Activated naive CD8-positive, alpha-beta T cell treated with anti-CD3 and anti-CD28 coated beads, Interleukin-2, amount 50 U/mL, for 16 hours (primary cell): ENCODE data around the gene VPS72.
"Not testable (repeated sequence)": the region's sequence is repeated elsewhere in the genome, so short reads cannot be mapped to it uniquely, and the experiment has no call there.

ENCODE experiments used
- DNase-seq: peaks from one replicate; pipeline ENCODE4 v3.0.0-alpha.2; 2020; ENCODE audit warnings: low read depth, low spot score

VPS72 gene, protein sequence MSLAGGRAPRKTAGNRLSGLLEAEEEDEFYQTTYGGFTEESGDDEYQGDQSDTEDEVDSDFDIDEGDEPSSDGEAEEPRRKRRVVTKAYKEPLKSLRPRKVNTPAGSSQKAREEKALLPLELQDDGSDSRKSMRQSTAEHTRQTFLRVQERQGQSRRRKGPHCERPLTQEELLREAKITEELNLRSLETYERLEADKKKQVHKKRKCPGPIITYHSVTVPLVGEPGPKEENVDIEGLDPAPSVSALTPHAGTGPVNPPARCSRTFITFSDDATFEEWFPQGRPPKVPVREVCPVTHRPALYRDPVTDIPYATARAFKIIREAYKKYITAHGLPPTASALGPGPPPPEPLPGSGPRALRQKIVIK

DNA sequence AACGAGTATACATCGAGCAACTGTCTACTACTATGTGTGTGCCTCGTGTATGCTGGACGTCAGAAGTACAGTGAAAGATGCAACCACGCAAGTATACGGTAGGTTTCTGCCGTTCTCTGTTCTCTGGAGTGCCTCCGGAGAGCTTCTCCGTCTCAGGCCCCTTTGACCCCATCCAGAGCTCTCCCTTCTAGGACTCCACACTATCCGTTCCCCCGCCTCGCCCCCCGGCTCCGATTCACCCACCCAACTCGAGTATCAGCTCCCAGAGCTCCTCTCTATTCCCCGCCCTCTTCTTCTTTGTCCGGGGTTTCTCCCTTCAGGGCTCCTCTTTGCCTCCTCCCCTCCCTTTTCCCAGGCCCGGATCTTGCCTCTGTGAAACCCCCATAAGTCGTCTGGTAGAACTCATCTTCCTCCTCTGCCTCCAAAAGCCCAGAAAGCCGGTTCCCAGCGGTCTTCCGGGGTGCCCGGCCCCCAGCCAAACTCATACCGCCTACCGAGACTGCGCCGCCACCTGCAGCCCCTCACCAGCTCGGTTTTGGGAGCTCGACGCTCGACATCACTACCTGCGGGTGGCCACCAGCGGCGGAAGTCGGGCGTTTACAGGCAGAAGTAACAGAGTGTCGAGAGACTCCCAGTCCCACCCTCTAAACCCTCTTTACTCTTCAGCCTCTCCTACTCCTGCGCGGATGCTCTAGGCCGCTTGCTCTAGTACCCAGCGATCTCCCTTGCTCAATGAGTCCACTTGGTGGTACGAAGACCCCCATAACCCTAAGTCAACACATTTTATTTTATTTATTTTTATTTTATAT, at the start of gene VPS72:
Gene VPS72 (minus strand): TSS at position 561 of the 809 bp plus-strand sequence. CDS start 76 bp downstream, at position 485.
- peak; percentile 71 for DNase-seq

DNA sequence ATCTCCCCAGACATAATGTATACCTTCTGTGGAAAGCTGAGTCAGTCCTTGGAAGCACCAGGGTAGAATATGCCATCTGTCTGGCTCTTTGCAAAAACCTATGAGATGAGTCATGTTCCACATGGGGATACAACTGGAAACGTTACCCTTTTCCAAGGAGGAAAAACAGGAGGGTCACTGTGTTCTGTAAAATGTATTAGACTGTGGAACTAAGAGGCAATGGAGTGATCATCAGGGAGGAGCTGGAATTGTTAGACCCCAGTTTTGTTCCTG, 48.4 kb upstream of the VPS72 start:
- no peak for DNase-seq

DNA sequence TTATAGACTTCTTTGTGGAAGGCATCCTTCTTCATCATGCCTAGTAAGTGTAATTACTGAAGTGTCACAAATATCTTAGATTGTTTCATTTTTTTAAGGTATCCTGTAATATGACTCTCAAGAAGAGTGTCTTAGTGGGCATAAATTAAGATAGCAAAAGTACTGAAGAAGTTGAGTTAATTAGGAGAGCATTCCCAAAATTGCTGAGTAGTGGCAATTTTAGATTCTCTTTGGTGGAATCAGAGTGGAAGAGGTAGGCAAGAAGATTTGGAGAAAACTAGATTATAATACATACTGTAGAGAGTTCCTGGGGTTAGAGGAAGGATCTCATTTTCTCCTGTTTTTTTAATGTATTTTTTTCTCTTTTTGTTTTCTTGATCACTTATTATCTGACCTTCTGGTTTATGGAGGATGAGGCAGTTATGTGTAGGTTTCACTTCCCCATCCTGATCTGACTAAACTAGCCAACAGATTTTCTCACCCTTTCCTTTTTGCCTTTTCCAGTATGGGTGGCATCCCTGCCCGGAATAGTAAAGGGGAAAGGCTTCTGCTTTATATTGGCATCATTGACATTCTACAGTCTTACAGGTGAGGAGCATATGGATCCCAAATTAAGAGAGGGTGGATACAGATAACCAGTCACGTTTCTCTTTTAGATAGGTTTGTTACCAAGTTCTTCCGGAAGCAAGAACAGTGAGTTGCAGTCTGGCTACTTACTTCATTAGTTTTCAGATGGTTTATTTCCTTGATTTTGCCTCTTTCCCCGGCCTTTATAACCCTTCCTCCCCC, 47.9 kb upstream of the VPS72 start:
- no peak for DNase-seq

DNA sequence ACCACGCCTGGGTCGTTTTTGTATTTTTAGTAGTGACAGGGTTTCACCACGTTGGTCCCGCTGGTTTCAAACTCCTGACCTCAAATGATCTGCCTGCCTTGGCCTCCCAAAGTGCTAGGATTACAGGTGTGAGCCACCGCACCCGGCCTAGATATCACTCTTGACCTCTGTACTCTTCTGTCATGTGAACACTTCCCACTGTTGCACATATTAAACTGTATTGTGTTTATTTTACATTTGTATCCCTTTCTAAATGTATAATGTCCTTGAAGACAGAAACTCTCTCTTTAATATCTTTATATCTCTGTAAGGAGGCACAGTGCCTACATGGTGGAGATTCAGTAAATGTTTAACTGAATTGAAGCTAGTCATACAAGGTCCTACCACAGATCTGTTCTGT, 45.2 kb upstream of the VPS72 start:
- no peak for DNase-seq

DNA sequence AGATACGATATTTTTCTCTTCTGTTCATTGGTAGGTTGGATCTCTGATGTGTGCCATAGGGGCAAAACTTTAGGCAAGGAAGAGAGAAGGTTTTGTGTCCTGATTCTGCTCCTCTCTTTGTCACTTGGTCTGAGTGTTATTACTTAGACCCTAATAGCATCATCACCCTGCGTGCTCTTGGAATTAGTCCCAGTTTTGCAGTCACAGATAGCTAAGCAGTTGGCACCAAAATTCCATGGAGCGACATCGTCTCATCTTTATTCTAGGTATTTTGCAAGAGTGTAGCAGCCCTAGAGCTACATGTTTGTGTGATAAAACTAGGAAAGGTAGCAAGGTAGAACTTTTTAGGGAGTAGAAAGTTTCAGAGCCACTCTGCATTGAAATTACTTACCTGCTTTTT, 32.1 kb upstream of the VPS72 start:
- DNase-seq = no peak

DNA sequence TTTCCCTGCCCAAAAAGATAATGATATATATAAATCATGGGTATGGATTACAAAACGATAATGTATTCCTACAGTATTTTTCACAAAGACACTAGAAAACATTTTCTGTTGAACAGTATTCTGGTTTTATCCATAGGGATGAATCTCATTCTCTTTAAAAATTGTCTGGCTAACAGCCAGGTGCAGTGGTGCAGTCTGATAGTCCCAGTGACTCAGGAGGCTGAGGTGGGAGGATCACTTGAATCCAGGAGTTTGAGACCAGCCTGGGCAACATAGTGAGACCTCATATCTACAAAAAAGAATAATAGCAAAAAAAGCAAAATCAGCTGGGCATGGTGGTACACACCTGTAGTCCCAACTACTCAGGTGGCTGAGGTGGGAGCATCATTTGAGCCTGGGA, 31.6 kb upstream of the VPS72 start:
- no peak for DNase-seq

DNA sequence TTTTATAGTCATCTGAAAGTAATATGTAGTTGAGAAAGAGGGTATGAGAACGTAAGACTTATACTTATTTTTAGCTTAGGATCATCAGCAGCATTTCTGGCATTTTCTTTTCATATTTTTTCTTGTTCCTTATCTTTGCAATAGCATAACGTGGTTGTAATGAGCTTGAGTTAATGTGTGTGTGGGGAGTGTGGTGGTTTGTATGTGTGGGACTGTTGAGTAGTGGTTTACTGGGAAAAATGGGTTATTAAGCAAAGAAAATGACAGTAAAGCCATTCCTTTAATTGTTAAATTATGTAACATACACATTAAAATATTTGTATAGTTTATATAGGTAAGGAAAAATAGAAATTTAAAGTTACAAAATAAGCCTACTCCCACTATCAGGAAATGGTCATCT, 23.6 kb upstream of the VPS72 start:
- DNase-seq = no peak

DNA sequence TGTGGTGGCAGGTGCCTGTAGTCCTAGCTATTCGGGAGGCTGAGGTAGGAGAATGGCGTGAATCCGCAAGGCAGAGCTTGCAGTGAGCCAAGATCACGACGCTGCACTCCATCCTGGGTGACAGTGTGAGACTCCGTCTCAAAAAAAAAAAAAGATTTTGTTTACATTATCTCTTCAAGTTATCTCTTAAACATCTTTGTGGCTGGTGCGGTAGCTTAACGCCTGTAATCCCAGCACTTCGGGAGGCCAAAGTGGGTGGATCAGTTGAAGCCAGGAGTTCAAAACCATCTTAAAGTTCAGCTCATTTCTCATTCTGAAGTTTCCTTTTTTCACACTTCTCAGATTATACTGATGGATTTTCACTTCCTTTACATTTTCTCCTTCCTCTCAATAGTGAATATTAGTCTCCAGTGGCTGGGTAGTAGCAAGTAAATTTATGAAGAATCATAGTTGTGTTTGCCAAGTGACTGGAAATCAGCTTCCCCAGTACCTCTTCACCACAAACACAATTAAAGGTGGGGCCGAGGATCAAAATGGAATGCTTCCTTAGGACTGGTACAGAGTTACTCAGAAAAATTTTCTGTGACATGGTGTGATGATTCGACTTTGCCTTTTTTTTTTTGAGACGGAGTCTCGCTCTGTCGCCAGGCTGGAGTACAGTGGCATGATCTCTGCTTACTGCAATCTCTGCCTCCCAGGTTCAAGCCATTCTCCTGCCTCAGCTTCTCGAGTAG, 22.1 kb upstream of the VPS72 start:
- no peak for DNase-seq

DNA sequence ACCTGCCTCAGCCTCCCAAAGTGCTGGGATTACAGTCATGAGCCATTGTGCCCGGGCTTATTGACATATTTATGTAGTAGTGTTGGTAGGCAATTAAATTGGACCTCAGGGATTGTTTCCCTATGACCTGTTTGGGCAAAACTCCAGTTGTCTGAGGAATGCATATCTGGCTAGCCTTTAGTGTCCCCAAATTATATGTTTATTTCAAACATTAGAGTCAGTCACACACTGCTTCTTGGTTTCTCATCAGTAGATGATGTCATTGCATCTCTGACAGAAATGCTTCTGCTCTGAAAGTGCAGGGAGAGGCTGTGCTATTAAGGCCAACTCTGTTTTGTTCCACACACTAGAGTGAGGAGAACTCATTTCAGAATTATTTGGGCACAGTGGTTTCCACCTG, 20.8 kb upstream of the VPS72 start:
- DNase-seq = no peak

DNA sequence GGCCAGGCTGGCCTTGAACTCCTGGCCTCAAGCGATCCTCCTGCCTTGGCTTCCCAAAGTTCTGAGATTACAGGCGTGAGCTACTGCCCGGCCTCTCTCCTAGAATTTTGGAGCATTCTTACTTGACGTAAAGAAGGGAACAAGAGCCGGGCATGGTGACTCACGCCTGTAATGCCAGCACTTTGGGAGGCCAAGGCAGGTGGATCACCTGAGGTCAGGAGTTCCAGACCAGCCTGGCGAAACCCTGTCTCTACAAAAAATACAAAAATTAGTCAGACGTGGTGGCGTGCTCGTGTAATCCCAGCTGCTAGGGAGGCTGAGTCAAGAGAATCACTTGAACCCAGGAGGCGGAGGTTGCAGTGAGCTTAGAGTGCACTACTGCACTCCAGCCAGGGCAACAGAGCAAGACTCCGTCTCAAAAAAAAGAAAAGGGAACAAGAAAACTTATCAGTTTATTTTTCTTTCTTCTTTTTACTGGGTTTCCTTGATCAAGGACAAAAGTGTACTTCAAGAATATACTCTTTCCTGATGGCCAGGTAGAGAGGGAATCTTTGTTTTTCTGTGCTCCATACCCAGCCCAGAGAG, 15.5 kb upstream of the VPS72 start:
- not testable (repeated sequence) for DNase-seq

DNA sequence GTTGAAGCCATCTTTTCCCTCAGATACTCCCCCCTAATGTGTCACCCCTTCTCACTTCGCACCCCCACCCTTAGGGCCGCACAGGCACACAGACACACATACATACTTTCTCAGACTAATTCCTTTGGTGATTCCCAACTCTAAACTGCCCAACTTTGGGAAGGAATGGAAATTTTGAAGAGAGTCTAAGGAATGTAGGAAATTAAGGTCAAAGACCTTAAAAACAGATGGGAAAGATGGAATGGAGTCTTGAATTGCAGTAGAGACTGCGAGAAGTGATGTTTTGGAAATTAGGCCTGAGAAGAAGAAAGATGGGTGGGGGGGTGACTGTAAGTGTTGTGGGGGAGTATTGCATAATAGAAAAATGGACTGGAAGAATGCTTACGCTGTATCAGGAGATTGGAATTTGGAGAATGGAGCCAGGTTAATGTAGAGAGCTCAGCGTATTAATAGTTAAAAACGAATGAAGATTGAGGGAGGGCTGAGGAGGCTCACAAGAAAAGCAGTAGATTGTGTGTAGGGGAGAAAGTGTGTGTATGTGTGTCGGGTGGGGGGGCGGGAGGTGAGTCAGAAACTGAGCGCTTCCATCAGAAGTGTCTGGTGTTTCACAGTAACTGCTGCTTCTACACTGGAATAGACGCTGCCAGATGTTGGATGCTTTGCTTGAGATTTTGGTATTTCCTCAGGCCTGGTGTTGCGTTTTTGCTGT, 10.0 kb upstream of the VPS72 start:
- no peak for DNase-seq

DNA sequence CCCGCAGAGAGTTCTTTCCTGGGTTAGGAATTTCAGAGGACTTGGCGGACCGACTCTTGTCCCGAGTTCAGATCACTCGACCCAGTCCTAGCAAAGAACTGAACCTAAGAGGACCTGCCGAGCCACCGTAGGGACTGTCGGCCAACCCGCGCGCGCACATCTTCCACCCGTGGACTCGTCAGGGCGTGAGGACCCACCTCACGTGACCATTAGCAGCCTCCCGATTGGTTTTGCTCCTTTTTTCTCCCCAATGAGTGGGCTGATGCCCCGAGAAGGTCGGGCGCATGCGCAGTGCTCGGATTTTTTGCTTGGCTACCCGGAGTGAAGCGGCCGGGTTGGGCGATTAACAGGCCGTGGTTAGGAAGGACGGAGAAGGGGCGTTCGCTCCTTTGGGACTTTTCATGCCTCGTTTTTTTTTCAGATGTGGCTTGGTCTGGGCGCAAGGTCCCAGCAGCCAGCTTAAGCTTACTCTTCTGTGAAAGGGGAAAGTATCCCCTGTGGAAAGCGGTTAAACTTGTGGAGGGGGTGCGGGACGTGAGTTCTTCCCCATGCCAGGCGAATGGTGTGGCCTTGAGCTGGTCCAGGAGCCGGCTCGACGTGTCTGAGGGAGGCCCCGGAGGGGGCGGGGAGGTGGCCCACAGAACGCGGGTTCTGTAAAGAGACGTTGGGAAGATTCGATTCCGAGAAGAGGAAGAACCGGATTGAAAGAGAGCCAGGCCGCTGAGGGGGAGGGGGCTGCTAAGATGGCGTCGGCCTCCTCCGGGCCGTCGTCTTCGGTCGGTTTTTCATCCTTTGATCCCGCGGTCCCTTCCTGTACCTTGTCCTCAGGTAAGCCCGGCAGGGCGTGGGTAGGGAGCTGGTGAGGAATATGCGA, 8.5 kb upstream of the VPS72 start, which contains the start of gene PIP5K1A:
Gene PIP5K1A (plus strand): TSS at position 299 of the 874 bp plus-strand sequence. CDS start 445 bp downstream, at position 744.
- DNase-seq = peak; percentile 93

DNA sequence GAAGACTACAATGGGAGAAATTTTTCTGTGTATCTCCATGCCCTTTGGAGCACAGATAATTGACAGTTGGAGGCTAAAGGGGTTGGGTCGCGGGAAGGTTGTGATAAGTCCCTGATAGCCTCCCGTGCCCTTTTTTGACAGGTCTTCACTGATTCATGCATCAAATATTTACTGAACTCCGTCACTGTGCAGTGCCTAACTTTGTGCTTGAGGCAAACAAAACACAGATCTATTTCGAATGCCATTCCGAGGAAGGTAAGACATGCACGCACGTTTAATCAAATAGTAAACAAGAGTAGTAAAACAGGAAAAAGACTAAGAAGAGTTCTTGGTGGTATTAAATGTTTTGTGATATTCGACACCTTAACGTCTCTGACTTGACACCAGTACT, 7.9 kb upstream of the VPS72 start:
- DNase-seq = no peak

DNA sequence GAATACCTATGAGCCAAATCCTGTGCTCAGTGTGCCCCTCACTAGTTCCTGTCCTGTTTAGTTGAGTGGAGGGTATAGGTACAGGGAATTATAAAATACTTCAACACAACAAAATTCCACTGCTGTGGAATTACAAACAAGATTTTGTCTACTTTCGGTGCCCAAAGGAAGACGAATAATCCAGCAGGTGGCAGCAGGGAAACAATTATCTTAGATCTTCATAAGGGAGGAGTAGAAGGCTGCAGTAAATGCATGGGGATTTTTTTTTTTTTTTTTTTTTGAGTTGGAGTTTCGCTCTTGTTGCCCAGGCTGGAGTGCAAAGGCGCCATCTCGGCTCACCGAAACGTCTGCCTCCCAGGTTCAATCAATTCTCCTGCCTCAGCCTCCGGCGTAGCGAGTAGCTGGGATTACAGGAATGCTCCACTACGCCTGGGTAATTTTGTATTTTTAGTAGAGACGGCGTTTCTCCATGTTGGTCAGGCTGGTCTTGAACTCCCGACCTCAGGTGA, 6.3 kb upstream of the VPS72 start:
- DNase-seq = no peak

DNA sequence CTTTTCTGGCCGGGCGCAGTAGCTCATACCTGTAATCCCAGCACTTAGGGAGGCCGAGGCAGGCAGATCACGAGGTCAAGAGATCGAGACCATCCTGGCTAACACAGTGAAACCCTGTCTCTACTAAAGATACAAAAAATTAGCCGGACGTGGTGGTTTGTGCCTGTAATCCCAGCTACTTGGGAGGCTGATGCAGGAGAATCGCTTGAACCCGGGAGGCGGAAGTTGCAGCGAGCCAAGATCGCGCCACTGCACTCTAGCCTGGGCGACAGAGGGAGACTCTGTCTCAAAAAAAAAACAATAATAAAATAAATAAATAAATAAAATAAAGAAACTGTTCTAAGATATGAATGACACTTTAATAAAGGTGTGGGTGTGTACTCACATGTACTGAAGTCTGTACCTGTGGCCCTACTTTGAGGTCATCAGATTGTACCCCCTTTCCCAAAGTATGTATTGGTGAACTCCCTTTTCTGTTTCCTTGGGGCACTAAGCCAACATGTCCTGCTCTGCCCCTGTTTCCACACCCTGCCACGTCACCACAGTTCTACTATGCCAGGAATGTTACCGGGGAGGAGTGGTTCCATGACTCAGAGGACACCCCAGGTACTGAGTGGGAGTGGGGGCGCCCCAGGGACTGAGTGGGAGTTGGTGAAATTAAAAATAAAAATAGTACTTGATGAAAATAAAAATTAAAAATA, 5.0 kb upstream of the VPS72 start:
- DNase-seq = not testable (repeated sequence)

DNA sequence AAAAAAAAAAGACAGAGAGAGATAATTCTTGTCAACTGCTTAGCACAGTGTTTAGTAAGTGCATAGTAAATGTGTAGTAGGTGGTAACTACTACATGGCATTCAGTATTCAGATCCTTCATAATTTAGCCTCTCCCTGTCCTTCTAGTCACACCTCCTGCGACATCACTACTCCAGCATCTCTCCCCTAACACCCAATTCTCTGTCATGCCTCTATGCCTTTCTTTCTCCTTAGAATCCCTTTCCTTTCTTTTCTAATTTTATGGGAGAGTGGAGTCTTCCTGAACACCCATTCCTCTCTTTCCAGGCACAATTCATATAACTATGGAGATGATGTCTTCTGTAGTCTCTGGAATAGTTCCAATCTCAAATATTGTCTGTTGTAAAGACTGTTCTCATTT, 3.9 kb upstream of the VPS72 start:
- no peak for DNase-seq

DNA sequence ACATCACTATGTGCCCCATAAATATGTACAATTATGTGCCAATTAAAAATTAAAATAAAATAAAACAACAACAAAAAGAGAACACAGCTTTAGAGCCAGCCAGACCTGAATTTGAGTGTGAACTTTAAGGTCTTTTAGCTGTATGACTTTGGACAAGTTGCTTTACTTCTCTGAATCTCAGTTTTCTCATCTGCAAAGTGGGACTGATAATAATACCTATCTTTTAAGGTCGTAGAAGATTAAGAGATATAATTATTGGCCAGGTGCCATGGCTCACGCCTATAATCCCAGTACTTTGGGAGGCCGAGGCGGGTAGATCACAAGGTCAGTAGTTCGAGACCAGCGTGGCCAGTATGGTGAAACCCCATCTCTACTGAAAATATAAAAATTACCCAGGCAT, 3.3 kb upstream of the VPS72 start:
- no peak for DNase-seq

DNA sequence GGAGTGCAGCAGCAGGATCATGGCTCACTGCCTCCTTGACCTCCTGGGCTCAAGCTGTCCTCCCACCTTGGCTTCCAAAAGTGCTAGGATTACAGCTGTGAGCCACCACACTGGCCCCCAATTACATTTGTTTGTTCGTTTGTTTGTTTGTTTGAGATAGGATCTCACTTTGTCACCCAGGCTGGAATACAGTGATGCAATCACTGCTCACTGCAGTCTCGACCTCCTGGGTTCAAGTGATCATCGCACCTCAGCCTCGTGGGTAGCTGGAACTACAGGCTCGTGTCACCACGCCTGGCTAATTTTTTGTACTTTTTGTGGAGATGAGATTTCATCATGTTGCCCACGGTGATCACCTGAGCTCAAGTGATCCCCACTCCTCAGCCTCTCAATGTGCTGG, 2.0 kb upstream of the VPS72 start:
- no peak for DNase-seq

DNA sequence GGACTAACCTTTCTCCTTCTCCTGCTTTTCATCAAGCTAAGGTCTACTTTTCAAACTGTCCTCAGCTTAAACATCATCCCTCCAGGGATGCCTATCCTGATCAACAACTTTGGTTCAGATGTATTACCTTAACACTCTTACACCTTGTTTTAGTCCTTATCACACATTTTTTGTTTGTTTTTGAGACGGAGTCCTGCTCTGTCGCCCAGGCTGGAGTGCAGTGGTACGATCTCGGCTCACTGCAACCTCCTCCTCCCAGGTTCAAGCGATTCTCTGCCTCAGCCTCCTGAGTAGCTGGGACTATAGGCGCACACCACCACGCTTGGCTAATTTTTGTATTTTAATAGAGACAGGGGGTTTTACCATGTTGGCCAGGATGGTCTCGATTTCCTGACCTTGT, 1.3 kb downstream of the VPS72 start:
- not testable (repeated sequence) for DNase-seq
